NCI-H187 treated with DMSO at 0.1 percent for 48 hours (cell line): ENCODE results near the gene GNG7.
"Not testable (repeated sequence)": the region's sequence is repeated elsewhere in the genome, so short reads cannot be mapped to it uniquely, and the experiment has no call there.

Experiments
- DNase-seq: peaks from one replicate; lab custom pipeline; 2025; lab: John Stamatoyannopoulos, UW

GNG7 gene

DNA sequence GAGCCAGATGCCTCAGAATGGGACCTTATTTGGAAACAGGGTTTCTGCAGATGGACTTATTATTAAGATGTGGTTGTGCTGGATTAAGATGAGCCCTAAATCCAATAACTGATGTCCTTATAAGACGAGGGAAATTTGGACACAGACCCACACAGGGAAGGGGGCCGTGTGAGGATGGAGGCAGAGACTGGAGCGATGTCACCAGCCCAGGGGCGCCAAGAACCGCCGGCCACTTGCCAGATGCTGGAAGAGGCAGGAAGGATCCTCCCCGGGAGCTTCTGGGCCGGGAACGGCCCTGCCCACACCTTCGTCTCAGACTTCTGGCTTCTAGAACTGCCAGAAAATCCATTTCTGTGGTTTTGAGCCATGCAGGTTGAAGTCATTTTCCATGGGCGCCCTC, 26.6 kb downstream of the GNG7 start:
- DNase-seq, result no peak

DNA sequence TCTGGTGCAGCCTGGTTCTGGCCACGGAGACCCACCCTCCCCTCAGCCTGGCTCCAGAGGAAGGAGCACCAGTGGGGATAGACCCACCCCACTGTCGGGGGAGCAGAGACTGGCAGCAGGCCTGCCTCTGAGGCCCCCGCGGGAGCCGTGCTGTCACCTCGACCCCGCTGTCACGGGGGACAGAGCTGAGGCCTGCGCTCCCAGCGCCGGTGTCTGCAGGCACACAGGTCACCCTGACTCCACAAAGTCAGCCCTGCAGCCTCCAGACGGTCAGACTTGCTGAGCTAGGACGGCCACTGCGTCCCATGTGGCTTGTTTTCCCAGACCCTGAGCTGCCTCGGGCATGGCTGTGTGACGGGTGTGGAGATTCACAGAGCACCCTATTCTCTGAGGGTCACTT, 32.3 kb downstream of the GNG7 start:
- DNase-seq, result no peak

DNA sequence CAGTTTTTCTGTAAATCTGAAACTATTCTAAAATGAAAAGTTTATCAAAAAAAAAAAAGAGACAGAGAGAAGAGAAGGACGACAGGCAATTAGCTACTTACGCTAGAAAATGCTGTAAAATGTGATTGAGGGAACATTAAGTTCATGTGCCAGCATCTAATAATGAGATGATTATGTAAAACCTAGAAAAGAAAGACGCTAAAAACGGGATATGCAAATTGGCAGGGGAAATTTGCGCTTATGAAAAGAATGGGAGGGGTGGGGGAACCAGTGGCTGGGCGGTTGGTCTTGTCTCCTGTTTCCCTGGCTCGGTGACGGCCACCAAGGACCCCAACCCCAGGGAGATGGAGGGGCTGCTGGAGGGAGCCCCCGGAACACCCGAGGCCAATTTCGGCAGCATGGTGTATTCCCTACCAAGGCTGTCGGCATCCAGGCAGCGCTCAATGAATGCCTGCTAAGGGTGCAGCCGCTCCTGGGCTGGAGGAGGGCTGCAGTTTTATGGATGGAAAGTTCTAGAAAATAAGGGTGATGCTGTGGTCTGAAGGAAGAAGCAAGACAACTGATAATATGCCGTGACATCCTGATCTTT, 34.2 kb downstream of the GNG7 start:
- no peak for DNase-seq

DNA sequence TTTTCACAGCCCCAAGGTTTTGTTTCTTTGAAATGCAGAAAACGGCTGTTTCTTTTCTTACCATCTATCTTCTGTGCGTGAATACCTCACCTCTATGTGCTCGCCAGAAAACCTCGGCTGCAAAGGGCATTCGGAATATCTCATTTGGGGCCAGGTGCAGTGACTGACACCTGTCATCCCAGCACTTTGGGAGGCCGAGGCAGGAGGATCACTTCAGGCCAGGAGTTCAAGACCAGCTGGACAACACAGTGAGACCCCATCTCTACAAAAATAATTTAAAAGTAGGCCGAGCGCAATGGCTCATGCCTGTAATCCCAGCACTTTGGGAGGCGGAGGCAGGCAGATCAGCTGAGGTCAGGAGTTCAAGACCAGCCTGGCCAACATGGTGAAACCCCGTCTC, 35.1 kb downstream of the GNG7 start:
- DNase-seq, result not testable (repeated sequence)

DNA sequence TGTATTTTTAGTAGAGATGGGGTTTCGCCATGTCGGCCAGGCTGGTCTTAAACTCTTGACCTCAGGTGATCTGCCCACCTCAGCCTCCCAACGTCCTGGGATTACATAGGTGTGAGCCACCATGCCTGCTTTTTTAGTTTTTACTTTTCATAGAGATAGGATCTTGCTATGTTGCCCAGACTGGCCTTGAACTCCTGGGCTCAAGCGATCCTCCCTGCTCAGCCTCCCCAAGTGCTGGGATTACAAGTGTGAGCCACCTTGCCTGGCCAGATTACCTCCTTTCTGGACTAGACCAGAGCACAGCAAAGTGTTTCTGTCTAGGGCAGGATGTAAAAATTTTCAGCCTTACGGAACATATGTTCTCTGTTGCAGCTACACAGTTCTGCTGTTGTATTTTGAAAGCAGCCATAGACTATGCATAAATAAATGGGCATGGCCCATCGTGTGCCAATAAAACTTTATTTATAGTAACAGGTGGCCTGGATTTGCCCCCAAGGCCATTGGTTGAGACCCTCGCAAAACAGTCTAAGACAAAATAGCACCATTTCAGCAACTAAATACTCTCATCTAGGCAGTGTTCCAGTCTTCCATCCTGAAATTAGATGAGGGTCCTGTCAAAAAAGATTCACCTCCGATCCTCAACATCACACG, 36.0 kb downstream of the GNG7 start:
- DNase-seq, result no peak

DNA sequence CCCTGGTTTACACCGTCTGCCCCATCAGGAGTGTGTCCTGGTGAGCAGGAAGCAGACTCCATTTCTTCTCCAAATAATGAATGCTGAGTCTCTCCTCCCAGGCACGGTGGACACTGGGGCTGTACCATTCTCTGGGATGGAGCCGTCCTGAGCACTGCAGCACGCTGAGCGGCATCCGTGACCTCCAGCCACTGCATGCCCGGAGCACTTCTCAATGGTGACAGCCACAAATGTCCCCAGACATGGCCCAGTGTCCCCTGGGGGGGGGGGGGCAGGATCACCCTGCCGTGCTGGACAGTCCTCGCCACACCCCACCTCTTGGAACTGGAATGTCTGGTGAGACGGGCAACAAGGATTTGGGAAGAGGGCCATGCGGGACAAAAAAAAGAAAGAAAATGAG, 37.4 kb downstream of the GNG7 start:
- no peak for DNase-seq

DNA sequence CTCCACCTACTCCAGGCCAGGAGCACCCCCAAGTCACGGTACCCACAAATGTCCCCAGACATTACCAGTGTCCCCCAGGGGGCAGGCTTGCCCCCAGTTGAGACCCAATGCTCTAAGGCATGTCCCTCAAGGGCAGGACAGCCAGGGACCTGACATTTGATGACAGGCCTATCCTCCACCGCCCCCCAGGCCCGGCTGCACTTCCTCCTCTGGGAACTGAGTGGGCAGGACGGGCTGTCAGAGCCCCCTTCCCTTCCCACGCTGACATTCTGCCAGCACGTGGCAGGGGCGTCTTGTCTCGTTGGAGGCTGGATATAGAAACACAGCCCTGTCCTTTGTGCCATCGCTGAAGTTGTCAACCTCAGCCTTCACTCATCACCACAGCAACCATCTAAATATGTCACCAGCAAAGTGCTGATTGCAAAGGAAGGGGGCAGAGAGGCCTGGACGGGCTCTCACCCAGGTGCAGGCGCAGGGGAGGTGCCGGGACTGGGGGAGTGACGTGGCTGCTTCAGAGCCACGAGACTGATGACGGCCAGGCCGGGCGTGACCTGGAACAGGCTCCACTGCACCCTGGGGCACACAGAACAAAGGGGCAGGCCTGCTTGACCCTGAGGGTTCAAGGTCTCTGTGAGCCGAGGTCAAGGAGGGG, 38.4 kb downstream of the GNG7 start:
- DNase-seq, result no peak

DNA sequence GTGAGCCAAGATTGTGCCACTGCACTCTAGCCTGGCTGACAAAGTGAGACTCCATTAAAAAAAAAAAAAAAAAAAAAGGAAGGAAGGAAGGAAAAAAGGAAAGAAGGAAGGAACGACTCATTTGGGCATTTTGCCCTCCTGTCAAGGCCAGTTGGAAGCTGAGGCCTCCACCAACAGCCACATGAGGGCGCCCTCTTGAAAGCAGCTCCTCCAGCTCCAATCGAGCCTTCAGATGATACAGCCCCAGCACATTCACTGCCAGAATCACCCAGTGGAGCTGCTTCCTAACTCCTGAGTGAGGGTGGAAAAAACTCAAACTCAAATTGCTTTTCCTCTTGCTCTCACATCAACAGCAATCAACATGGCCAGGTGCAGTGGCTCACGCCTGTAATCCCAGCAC, 40.9 kb downstream of the GNG7 start:
- no peak for DNase-seq

DNA sequence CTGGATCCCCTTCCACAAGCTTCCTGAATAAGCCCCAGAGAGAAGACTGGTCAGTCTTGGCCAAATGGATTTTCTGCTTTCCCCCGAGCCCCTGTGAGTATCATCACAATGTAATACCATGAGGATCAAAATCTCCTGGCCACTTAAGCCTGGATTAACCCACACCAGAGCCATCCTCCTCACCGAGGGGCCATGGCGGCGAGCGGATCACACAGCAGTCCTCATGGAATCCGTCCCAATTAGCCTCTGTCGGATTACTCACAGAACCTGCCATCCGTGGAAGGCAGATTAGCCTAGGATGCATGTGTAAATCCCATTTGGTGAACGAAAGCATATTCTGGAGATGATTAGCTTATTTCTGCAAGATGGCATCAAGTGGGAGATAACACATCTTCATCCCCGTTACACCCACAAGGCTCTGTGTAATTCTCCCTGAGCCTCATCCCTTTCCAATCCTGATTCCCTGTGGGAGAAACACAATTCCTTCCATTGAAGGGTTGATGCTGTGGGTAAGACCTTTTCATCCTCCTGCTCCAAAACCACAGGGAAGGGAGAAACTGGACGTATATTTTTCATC, 42.5 kb downstream of the GNG7 start:
- DNase-seq, result no peak

DNA sequence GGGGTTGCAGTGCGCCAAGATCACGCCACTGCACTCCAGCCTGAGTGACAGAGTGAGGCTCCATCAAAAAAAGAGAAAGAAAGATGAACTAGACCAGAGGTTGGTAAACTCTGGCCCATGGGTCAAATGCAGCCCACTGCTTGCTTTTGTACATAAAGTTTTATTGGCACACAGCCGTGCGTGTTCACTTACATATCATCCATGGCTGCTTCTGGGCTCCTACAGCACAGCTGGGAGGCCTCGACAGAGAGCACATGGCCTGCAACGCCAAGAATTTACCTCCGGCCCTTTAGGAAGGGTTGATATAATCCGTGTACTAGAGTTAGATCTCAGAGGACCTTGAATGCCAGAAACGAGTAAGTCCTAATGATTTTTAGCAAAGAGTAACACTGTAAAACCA, 46.0 kb downstream of the GNG7 start:
- DNase-seq, result no peak

DNA sequence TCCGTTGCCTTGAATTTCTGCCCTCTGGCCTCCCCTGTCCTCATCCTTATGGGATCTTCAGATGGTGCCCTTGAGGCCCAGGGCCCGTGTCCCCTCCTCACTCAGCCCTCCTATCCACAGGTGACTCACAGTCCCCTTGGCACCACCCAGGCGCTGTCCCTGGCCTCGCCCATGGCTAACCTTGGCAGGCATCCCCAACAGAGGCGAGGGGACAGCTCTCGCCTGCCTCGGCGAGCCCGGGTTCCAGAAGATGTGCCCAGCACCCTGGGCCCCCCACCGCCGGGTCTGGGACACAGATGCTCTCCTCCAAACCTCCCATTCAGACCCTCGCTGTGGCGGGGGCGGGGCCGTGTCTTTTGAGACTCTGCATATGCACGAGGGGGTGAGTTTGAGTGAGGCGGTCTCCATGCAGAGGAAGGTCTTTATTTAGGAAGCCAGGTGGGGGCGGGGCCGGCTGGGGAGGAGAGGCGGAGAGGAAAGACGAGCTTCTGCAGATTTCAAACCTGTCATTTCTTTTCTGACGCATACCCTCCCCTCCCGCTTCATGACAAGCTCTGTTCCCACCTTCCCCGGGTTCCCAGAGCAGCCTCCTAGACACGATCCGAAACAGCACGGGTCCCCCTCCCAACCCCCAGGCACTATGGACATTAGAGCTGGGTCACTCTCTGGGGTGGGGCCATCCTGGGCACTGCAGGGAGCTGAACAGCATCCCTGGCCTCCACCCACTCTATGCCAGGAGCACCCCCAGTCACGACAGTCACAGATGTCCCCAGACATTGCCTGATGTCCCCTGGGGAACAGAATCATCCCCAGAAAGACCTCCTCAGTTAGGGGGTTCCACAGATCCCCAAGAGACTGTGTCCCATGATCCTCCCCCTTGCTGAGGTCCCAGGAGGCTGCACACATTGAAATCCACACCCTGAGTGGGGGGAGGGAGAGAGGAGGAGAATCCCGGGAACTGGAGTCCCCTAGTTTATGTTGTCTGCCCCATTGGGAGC, 48.5 kb downstream of the GNG7 start:
- DNase-seq, result no peak

DNA sequence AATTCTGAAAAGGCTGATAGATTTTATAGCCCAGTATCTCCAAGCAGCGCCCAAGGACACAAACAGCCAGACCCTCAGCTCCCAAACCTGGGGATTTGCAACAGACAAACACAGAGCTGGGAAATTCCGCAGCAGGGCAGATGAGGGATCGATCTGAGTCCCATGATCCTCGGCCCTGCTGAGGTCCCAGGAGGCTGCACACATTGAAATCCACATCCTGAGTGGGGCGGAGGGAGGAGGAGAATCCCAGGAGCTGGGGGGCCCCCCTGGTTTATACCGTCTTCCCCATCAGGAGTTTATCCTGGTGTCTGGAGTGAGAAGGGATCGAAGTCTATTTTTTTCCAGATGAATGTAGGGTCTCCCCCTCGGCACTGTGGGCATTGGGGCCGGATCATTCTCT, 49.3 kb downstream of the GNG7 start:
- DNase-seq, result no peak

DNA sequence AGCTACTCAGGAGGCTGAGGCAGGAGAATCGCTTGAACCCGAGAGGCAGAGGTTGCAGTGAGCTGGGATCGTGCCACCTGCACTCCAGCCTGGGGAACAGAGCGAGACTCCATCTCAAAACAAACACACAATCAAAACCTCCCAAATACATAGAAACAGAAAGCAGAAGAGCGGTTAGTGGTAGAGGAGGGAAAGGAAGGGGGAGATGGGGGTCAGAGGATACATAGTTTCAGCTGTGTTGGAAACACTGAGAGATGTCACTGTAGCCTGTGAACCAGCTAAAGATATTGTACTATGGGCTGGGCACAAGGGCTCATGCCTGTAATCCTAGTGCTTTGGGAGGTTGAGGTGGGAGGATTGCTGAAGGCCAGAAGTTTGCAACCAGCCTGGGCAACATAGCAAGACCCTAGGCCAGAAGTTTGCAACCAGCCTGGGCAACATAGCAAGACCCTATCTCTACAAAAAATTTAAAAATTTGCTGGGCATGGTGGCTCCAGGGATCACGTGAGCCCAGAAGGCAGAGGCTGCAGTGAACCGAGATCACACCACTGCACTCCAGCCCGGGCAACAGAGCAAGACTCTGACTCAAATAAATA, 49.9 kb downstream of the GNG7 start:
- DNase-seq, result no peak

DNA sequence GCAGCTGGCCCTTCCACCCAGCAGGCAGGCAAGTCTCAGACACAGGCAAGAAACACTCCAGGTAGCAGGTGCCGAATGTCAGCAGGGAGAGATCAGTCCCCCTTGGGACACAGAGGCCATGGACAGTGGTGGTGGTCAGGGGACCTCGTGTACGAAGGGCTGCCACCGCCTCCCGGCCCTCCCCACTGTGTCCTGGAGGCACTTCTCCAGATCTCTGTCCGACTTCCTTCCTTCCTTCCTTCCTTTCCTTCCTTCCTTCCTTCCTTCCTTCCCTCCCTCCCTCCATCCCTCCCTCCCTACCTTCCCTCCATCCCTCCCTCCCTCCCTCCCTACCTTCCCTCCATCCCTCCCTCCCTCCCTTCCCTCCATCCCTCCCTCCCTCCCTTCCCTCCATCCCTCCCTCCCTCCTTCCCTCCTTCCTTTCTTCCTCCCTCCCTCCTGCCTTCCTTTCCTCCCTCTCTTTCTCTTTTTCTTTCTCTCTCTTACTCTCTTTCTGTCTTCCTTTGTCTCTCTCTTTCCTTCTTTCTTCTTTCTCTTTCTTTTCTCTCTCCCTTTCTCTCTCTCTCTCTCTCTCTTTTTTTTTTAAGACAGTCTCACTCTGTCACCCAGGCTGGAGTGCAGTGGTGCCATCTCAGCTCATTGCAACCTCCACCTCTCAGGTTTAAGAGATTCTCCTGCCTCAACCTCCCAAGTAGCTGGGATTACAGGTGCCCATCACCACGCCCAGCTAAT, 51.3 kb downstream of the GNG7 start:
- not testable (repeated sequence) for DNase-seq

DNA sequence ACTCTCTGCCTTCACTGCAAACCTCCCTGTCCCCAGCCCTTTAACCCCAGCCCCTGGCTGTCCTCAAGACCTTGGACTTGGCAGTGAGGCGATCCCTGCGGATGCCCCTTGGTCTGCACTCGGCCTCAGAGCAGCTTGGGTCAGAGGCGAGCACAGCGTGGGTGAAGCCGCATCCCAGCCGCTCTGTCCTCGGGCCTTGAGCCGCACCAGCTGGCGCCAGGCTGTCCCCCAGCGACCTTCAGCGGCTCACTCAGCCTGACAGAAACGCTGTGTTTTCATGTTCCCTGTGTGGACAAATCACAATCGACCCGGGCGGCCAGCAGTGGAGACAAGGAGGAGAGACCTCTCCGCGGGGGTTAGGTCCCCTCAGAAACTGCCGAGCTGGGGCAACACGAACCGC, 52.0 kb downstream of the GNG7 start:
- no peak for DNase-seq

DNA sequence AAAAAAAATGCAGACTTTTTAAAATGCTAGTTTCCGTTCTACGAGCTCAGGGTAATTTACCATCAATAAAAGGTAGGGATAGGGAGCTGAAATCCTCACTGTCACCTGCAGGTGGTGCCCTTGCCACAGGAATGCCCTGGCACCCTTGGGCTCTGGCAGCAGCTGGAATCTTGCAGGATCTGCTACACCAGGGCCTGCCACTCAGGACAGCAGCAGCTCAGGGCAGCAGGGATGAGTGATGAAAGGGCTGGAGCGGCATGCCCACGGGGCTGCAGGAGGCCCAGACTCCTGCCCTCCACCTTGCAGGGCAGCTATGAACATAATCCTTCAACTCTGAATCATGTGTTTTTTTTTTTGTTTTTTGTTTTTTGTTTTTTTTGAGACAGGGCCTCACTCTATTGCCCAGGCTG, 54.0 kb downstream of the GNG7 start:
- DNase-seq, result peak; percentile 34

DNA sequence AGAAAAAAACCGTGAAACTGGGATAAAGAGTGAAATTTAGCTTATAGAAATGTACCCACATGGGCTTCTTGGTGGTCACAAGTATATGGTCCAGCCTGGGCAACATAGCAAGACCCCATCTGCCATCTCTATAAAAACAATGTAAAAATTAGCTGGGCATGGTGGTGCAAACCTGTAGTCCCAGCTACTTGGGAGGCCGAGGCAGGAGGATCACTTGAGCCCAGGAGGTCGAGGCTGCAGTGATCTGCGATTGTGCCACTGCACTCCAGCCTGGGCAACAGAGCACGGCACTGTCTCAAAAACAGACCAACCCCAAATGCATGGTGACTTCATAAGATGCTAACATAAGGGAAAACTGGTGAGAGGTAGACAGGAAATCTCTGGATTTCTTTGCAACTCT, 54.4 kb downstream of the GNG7 start:
- DNase-seq, result no peak

DNA sequence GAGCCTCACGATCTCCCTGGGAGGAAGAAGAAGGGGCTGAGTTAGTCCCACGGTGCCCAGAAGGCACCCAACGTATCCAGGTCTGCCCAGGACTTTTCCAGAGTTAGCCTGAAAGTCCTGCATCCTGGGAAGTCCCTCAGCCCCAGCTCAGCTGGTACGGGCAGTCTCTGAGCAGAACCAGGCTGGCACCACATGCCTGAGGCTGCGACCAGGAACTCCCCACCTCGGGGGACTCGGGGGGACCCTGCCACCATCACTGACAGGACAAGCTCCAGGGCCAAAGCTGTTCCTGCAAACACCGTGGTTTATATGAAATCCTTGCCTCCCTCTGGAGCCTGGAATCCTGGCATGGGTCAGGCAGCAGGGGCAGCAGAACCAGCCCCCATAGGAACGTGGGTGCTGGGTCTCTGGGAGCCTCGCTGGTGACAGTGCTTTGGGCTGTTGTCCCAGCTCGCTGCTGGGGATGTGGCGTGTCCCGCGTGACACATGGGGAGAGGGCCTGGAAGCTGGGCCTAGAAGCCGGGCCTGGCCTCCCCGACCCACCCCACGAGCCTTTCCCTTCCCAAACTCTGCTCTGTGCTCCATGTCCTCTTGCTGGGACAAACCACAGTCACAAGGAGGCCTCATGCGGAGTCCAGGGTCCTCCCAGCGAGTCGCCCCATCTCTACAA, 55.5 kb downstream of the GNG7 start:
- no peak for DNase-seq

DNA sequence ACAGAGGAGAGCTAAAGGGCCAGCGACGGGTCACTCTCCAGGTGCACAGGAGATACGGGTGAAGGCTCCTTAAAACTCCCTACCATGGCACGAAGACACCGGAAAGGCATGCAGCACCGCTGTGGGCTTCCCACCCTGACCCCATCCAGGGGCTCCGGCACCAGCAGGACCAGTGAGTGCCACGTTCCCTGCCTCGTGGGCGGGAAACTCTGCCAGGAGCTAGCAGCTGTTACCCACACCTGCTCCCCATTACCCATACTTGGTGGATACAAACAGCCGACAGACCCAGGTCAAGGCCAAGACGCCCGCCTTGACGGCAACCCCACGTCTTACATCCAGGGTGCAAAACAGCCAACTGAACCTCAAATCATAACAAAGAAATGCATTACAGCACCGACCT, 56.7 kb downstream of the GNG7 start:
- DNase-seq, result no peak

DNA sequence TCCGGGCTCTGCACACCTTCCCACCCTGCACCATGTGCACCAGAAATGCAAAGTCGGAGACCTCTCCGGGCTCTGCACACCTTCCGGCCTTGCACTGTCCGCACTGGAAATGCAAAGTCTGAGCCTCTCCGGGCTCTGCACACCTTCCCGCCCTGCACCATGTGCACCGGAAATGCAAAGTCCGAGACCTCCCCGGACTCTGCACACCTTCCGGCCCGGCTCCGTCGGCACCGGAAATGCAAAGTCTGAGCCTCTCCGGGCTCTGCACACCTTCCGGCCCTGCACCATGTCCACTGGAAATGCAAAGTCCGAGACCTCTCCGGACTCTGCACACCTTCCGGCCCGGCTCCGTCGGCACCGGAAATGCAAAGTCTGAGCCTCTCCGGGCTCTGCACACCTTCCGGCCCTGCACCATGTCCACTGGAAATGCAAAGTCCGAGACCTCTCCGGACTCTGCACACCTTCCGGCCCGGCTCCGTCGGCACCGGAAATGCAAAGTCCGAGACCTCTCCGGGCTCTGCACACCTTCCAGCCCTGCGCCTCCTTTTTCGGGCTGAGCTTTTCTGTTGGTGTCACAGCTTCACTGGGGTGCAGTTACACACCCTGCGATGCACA, 59.3 kb downstream of the GNG7 start:
- DNase-seq, result not testable (repeated sequence)
